Measurements from ENCODE around the gene ZNF280D.
A peak's percentile ranks its signal among the peaks of the same experiment; 100 is the strongest.
"Not testable (repeated sequence)": the region's sequence is repeated elsewhere in the genome, so short reads cannot be mapped to it uniquely, and the experiment has no call there.

The ZNF280D gene

GRCh38 chr15:56733136-56734012 is at the start of gene ZNF280D:
TSS of gene ZNF280D (minus strand) at chr15:56733509. CDS start at chr15:56707109, 26,400 bp downstream.
- peak; percentile 96 for DNase-seq

GRCh38 chr15:56782306-56782705 is 49.0 kb upstream of the ZNF280D start:
- no peak for DNase-seq

DNA sequence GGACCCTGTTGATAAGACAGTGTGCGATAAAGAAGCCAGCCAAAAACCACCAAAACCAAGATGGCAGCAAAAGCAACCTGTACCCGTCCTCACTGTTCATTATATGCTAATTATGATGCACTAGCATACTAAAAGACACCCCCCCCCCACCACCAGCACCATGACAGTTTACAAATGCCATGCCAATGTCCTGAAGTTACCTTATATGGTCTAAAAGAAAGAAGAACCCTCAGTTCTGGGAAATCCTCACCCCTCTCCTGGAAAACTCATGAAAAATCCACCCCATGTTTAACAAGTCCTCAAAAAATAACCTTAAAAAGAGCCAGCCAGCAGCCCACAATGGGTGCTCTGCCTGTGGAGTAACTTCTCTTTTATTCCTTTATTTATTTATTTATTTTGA is 48.4 kb upstream of the ZNF280D start:
- no peak for DNase-seq

DNA sequence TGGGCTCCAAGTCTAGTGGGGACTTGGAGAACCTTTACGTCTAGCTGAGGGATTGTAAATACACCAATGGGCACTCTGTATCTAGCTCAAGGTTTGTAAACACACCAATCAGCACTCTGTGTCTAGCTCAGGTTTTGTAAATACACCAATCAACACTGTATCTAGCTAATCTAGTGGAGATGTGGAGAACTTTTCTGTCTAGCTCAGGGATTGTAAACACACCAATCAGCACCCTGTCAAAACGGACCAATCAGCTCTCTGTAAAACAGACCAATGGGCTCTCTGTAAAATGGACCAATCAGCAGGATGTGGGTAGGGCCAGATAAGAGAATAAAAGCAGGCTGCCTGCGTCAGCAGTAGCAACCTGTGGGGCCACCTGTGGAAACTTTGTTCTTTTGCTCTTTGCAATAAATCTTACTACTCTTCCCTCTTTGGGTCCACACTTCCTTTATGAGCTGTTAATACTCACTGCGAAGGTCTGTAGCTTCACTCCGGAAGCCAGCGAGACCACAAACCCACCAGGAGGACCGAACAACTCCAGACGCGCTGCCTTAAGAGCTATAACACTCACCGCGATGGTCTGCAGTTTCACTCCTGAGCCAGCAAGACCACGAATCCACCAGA is 46.9 kb upstream of the ZNF280D start:
- not testable (repeated sequence) for DNase-seq

GRCh38 chr15:56779449-56779848 is 46.1 kb upstream of the ZNF280D start:
- not testable (repeated sequence) for DNase-seq

GRCh38 chr15:56778761-56779160 is 45.5 kb upstream of the ZNF280D start:
- no peak for DNase-seq

GRCh38 chr15:56776839-56777238 is 43.5 kb upstream of the ZNF280D start:
- no peak for DNase-seq

GRCh38 chr15:56775641-56776040 is 42.3 kb upstream of the ZNF280D start:
- no peak for DNase-seq

DNA sequence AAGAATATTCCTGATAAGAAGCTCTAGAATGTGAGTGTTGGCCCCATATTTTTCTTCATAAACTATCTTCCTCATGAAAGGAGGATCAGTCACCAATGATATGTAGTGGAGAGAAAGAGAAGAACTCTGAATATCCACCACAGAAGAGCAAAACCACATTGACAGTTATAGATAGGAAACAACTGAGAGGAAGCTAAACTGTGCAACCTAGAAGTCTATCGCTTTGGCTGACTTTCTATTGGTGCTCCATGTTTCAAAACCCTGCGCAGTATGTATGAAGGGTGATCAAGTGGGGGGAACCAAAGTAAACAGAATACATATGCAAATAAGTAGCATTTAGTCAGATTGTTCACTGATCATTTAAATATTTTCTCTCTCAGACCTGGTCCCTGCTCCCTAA is 41.0 kb upstream of the ZNF280D start:
- no peak for DNase-seq

- DNase-seq = no peak
These were observed 39.7 kb upstream of the ZNF280D start for GRCh38 chr15:56772868-56773639.

DNA sequence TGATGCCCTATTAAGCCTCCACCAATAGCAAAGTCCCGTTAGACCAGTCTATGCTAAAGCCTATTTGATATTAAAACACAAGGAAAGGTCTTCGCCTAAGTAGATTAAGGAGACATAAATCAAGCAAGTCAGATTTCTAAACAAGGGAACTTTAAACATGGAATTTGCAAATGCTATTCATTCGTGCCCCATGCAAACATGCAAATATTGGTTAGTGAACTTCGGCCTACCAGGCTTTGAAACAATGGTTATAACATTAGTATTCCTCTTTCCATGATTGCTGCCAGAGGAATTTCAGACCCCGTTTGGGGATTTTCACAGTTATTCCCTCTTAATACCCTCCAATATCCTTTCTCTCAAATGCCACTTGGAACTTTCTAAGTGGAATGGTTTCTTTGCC is 36.9 kb upstream of the ZNF280D start:
- no peak for DNase-seq

- no peak for DNase-seq
These were observed 34.0 kb upstream of the ZNF280D start for GRCh38 chr15:56767315-56767714.

DNA sequence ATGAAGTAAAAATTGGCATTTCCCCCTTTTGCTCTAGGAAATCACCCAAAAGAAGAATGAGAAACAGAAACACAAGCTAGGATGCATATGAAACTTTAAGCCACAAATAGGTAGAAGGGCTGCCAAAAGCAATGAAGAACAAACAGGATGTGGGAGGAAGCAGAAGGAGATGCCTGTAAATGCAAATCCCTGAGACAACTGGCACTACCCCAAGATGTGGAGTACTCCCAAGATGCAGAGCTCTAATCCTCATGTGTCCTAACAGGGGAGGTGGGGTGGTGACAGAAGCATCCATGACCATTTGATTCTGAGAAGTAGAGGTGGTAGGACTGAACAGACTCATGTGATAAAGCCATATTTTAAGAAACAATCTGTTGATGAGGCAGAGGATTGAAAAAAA is 31.9 kb upstream of the ZNF280D start:
- DNase-seq = no peak

DNA sequence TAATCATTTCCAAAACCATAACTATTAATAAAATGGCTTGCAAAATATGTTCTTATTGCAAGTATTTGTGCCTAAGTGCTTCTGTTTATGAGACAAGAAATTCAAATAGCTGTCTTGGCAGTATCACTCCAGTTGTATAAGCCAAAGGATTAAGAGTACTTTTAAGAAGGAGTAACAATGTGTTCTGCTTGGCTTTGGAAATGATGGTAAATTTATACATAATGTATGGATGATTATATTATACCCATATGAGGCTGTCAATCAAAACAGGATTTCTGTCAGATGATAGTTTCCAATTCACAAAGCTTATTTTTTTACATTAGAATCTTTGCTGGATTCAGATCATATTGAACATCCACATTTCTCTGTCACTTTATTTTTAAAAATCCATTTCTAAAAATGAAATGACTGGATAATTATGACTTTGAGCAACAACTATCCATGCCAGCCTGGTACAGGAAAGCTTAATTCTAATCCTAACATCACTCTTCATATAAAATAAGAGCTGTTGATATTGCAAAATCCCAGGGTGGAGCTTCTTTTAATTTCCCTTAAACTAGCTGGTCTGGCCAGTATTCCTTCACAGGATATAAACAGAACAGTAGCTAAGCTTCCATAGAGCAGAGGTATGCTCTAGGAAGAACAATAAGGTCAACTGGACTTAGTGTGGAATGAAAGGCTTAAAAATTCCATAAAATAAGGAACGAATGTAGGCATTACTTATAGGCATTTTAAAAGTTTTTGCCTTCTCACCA is 30.0 kb upstream of the ZNF280D start:
- DNase-seq = no peak

DNA sequence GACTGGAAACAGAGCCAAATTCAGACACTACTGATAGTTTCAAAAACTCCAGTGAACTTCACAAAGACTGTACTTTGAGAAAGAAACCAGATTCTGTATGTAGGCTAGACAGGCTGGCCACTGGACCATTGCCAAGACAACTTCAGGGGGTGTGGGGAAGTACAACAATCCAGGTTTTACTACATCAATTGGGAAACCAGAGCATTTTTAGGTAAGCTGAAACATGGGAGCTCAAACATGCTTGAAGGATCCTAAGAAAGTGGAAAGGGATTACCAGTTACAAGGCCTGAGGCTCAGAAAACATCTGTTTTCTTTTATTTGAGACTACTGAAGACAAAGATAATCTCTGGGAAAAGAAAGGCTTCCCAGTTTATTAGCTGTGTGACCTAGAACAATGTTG is 26.9 kb upstream of the ZNF280D start:
- no peak for DNase-seq

GRCh38 chr15:56759450-56759845 is 26.1 kb upstream of the ZNF280D start:
- DNase-seq = no peak

DNA sequence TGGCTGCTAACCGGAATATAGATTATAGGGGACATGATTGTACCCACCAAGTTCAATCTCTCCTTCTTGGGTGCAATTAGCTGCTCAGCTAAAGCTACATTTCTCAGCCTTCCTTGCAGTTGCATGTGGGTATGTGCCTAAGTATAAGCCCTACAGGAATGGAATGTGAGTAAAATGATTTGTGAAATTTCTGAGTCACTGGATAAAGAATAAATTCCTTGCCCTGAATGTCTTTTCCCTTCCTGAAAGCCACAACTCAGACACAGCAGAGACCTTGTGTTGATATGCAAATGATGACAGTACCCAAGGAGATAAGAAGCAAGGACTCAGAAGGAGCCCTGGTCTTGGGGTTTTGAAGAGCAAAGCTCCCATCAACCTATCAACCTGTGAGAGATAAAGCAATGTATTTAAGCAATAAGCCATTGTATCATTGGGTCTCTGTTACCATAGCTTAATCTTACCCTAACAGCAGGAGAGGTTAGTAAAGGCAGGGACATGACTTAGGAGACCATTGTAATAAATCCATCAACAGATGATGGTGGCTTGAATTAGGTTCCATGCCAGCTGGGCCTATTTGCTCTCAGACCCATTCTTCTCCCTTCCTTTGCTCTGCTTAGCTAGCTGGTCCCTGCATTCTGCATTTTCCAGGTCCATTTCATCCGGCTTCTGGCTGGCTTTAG is 25.6 kb upstream of the ZNF280D start:
- DNase-seq = no peak

DNA sequence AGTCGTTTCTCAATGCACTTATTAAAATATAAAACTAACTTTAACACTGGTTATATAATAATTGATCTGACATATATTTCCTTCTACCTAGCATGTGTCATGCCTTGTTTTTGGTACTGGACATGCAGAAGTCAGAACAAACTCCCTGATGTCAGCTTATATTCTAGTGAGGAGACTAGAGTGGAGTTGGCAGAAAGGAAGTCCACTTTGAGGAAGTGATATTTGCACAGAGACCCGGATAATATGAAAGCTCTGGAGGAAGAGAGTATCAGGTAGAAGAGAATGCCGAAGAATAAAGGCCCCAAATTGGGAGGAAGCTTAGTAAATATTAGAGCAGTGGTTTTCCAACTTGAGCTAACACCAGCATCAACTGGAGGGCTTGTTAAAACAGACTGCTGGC is 24.6 kb upstream of the ZNF280D start:
- DNase-seq = no peak

DNA sequence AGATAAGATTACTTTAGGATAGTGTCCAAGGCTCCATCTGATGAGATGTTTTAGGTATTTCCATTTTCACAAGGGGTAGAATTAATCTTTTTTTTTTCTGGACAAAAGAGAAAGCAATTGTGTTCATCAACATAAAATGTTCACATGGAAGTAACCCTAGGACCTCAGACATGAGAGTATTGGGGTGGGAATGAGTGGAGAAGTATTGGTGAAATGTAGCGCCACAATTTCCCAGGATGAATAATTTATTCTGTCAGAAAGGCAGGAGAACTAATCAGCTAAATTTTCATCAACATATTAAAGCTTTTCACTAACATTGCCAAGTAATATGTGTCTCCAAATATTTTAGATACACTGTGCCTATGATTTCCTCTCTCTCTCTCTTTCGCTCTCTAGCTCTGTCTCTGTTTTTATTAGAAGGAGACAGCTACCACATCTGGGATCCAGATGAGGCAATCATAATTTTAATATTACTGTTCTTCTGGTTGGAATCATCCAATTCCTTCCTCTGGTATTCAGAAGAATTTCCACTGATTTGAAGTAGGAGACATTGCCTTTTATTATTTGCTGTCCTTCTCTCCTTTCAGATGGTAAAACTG is 21.6 kb upstream of the ZNF280D start:
- no peak for DNase-seq

DNA sequence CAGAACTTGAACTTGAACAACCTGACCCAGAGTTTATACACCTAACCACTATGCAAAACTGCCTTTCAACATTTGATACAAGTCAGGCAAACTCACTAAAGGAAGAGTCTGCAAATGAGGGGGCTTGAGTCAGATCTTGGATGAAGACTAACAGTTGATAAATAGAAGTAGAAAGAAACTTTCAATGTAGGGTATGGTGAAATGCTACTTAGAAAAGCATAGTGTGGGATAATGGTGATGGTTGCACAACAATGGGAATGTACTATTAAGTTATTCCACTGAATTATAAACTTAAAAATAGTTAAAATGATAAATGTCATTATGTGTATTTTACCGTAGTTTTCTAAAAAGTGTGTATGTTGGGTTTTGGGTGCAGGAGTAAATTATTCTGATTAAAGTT is 19.7 kb upstream of the ZNF280D start:
- DNase-seq = no peak

DNA sequence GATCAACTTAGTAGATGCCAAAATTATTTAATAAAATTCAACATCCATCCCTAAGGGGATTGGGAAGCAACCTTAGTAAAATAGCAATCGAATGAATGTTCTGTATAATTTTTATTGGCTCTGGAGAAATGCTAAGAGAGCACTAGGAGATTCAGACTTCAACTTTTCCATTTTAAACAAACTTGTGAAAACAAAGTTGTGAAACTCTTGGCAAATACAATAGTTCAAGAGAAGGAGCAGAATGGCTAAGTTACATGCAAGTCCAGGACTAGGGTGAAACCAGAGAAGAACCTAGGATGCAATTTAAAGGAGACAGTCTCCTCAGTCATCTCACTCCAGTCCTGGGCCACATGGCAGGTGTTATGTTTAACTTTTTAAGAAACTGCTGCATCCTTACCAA is 16.7 kb upstream of the ZNF280D start:
- no peak for DNase-seq
